Hepatocyte (in vitro differentiated cells): ENCODE measurements around the gene NFIA.

Source experiments
- EZH2 ChIP-seq: fragments of 200-600 bp; sonication (generic); IDR thresholded peaks from 2 replicates; pipeline ENCODE4 v1.6.1; 2016; ENCODE audit warnings: antibody characterized with exemption, mild to moderate bottlenecking, borderline replicate concordance
- EZH2phosphoT487 ChIP-seq: fragments of 200-600 bp; sonication (generic); IDR thresholded peaks from one replicate; pipeline ENCODE4 v1.6.1; 2018; ENCODE audit warnings: antibody characterized with exemption, mild to moderate bottlenecking, low read depth, moderate library complexity; ENCODE audit not compliant: unreplicated experiment, severe bottlenecking
- TF ChIP-seq, protein P1 (sequence below): fragments of 200-600 bp; sonication (generic); IDR thresholded peaks from 2 replicates; pipeline ENCODE4 v1.5.1; 2016; ENCODE audit warnings: antibody characterized with exemption, mild to moderate bottlenecking; ENCODE audit not compliant: poor library complexity

DNA sequence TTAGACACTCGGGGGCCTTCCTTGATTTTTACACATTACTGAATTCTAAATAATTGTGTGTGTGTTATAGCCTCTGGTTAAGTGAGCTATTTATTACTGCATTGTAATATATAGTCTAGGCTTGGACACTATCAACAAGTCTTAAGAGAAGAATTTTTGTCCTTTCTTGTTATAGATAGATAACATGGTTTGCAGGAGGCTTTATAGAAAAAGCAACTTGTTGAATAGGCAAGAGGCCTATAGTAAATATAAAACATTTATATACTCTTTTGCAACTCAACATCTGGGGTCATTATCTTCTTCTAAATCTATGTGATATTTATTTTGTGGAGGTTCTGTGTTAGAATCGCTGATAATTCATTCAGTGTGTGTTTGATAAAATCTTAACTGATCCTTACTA, 293.8 kb downstream of the NFIA start:
- TF ChIP-seq EZH2 (no peak), EZH2phosphoT487 (no peak)
- TF ChIP-seq, protein P1, sequence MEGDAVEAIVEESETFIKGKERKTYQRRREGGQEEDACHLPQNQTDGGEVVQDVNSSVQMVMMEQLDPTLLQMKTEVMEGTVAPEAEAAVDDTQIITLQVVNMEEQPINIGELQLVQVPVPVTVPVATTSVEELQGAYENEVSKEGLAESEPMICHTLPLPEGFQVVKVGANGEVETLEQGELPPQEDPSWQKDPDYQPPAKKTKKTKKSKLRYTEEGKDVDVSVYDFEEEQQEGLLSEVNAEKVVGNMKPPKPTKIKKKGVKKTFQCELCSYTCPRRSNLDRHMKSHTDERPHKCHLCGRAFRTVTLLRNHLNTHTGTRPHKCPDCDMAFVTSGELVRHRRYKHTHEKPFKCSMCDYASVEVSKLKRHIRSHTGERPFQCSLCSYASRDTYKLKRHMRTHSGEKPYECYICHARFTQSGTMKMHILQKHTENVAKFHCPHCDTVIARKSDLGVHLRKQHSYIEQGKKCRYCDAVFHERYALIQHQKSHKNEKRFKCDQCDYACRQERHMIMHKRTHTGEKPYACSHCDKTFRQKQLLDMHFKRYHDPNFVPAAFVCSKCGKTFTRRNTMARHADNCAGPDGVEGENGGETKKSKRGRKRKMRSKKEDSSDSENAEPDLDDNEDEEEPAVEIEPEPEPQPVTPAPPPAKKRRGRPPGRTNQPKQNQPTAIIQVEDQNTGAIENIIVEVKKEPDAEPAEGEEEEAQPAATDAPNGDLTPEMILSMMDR = no peak
